Mammary epithelial cell (primary cell): ENCODE data around the gene VWA3B.

ENCODE experiments used
- EZH2 ChIP-seq: IDR thresholded peaks from 2 replicates; pipeline ENCODE4 v1.6.1; 2012; ENCODE audit warnings: low read length, inconsistent platforms, borderline replicate concordance
- TF ChIP-seq, protein P1 (sequence below), 2 donors: IDR thresholded peaks in 1 of 2; conservative IDR thresholded peaks in 1 of 2; 2 replicates each; pipeline ENCODE4 v1.5.1; 2011 to 2012; ENCODE audit warnings: inconsistent platforms in 2 of 2, low read length in 2 of 2, mild to moderate bottlenecking in 2 of 2, control low read depth in 1 of 2, low read depth in 1 of 2; ENCODE audit not compliant: insufficient read depth in 1 of 2; ENCODE audit errors: extremely low read depth in 1 of 2

DNA sequence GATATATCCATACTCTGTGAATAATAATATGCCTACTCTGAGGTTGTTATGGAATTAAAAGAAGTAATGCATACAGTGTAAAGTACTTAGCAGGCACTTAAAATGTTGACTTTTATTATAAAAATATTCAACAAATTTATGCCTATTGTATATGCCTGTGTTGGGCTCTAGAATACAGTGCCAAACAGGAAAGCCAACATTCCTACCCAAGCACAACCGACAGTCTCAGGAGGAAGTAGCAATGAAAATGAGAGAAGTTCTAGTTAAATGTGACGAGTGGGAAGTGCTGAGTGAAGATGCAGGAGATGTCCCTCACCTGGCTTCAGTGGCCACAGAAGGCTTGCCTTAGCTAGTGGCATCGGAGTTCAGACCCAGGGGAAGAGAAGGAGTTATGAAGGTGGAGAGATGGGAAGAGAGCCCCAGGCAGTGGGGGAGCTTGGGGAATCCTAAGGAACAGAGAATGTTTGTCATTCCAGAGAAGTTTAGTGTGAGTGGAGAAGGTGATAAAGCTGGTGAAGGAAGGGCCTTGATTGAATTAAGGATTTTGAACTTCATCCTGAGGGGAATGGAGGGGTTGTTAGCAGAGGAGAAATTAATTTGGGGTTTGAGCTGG, 153.9 kb downstream of the VWA3B start:
- TF ChIP-seq, protein P1, sequence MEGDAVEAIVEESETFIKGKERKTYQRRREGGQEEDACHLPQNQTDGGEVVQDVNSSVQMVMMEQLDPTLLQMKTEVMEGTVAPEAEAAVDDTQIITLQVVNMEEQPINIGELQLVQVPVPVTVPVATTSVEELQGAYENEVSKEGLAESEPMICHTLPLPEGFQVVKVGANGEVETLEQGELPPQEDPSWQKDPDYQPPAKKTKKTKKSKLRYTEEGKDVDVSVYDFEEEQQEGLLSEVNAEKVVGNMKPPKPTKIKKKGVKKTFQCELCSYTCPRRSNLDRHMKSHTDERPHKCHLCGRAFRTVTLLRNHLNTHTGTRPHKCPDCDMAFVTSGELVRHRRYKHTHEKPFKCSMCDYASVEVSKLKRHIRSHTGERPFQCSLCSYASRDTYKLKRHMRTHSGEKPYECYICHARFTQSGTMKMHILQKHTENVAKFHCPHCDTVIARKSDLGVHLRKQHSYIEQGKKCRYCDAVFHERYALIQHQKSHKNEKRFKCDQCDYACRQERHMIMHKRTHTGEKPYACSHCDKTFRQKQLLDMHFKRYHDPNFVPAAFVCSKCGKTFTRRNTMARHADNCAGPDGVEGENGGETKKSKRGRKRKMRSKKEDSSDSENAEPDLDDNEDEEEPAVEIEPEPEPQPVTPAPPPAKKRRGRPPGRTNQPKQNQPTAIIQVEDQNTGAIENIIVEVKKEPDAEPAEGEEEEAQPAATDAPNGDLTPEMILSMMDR (conservative IDR thresholded peaks at IDR 0.05 in 1 of 2, IDR thresholded peaks at IDR 0.05 in 1 of 2; ENCODE audit: extremely low read depth in 1 of 2, insufficient read depth in 1 of 2, low read depth in 1 of 2, low read length in 2 of 2) = no peak
- TF ChIP-seq EZH2 = no peak
